Sigmoid colon (tissue), 7 donors: Measurements from ENCODE around the gene TXN2. TPM values are rescaled to one million over a fixed set of nuclear protein-coding genes. Genes with fewer than 3 reads are reported as not detected.
"Not testable (repeated sequence)": the region's sequence is repeated elsewhere in the genome, so short reads cannot be mapped to it uniquely, and the experiment has no call there.

Experiments
- DNase-seq: peaks from one replicate; pipeline ENCODE4 v3.0.0-alpha.2; 2019
- H3K27ac ChIP-seq, 4 donors: fragments of 200-600 bp; sonication (generic); one replicate each; pipeline ENCODE4 v1.5.1; 2016 to 2019; ENCODE audit warnings: mild to moderate bottlenecking in 1 of 4
- H3K27me3 ChIP-seq, 3 donors: fragments of 200-600 bp; sonication (generic); one replicate each; pipeline ENCODE4 v1.5.1; 2019; ENCODE audit warnings: mild to moderate bottlenecking in 1 of 3
- H3K36me3 ChIP-seq, 4 donors: fragments of 200-600 bp; sonication (generic); one replicate each; pipeline ENCODE4 v1.5.1; 2016 to 2019
- H3K4me1 ChIP-seq, 4 donors: fragments of 200-600 bp; sonication (generic); one replicate each; pipeline ENCODE4 v1.5.1; 2017 to 2019
- H3K4me3 ChIP-seq, 4 donors: fragments of 200-600 bp; sonication (generic); one replicate each; pipeline ENCODE4 v1.5.1; 2017 to 2019; ENCODE audit warnings: mild to moderate bottlenecking in 2 of 4, moderate library complexity in 1 of 4
- H3K9me3 ChIP-seq, 4 donors: fragments of 200-600 bp in 3 of 4; sonication (generic) in 3 of 4; one replicate each; pipeline versions ENCODE4 v1.5.1 to v1.6.1; 2013 to 2019
- CTCF ChIP-seq, 4 experiments: fragments of 450-650 bp in 3 of 4; fragments of 200-600 bp in 1 of 4; IDR thresholded peaks; one replicate each; pipeline ENCODE4 v1.5.1; 2016 to 2019; ENCODE audit warnings: antibody characterized with exemption in 4 of 4, mild to moderate bottlenecking in 3 of 4, moderate library complexity in 2 of 4
- EP300 ChIP-seq, 4 donors: sonication (generic); formaldehyde crosslinking; IDR thresholded peaks; one replicate each; pipeline ENCODE4 v1.6.1; 2017; ENCODE audit warnings: antibody characterized with exemption in 4 of 4
- POLR2A ChIP-seq, 2 donors: fragments of 450-650 bp; IDR thresholded peaks; one replicate each; pipeline ENCODE4 v1.6.1; 2016; ENCODE audit warnings: antibody characterized with exemption in 2 of 2, mild to moderate bottlenecking in 2 of 2, moderate library complexity in 2 of 2
- POLR2AphosphoS5 ChIP-seq, 4 donors: sonication (generic); formaldehyde crosslinking; IDR thresholded peaks; one replicate each; pipeline ENCODE4 v1.6.1; 2017; ENCODE audit warnings: antibody characterized with exemption in 4 of 4
- WGBS, 2 donors: extraction: QIAGEN DNeasy Blood & Tissue Kit; methylation state at CpG; one replicate each; pipeline ENCODE4 v1.1.7; 2013; 5-methylcytosine and 5-hydroxymethylcytosine counted together
- intact Hi-C: fragments of 100-400 bp; cut with DNase I; formaldehyde crosslinking; loops from one replicate; pipeline ENCODE4 v1.15.1; 2023
- polyA plus RNA-seq, 3 donors: library from polyadenylated mRNA; stranded (reverse); fragments of 200-250 nt; gene quantifications; one replicate each; pipeline ENCODE4 v1.2.3, GENCODE V29; 2013
- total RNA-seq, 4 donors: library from RNA; depleted of rRNA; stranded (reverse); fragments of >200 nt; gene quantifications; one replicate each; pipeline ENCODE4 v1.1.0, GENCODE V29; 2016
- donor health status: healthy with polysubstance abuse.
- donor health status: Bipolar disorder and iron deficiency.
- donor health status: healthy.

The TXN2 gene
- total and polyA plus RNA-seq, 7 donors: 43.2 to 181 (median 72.2) TPM

GRCh38 chr22:36455571-36456463 is 25.6 kb downstream of the TXN2 start:
- no peaks in the 10 kb centered on the region for H3K27me3 ChIP-seq
- no peaks in the 10 kb centered on the region for H3K9me3 ChIP-seq
- H3K27ac ChIP-seq: peak overlapping the region; percentile 92 to 98 (median 96)
- WGBS, 2 donors: 36 to 56% methylated on average over 21 of the region's 21 CpGs
- H3K4me1 ChIP-seq: peaks cover 0 to 67% (median 54%) of the 10 kb centered on the region in 4 donors
- intact Hi-C loops: loop anchor here (1.0 kb wide), 1 partner anchor 68 kb away; no protein-coding TSS in a partner anchor
- no peaks in the 10 kb centered on the region for H3K36me3 ChIP-seq
- no peak for DNase-seq
- H3K4me3 ChIP-seq: peak overlapping the region; percentile 51 to 61 (median 59)
- TF ChIP-seq EP300 (IDR thresholded peaks at IDR 0.05) (no peak), POLR2AphosphoS5 (IDR thresholded peaks at IDR 0.05) (no peak), CTCF (IDR thresholded peaks at IDR 0.05) (no peak), POLR2A (IDR thresholded peaks at IDR 0.05) (no peak)

GRCh38 chr22:36454916-36455570 is 26.4 kb downstream of the TXN2 start:
- TF ChIP-seq POLR2A (IDR thresholded peaks at IDR 0.05): peak; percentile 68 to 81
- peak; percentile 88 to 96 (median 95) for TF ChIP-seq POLR2AphosphoS5 (IDR thresholded peaks at IDR 0.05)
- peak; percentile 13 to 83 (median 44) for TF ChIP-seq EP300 (IDR thresholded peaks at IDR 0.05)
- peak in 1 of 4 experiments; percentile 24 for TF ChIP-seq CTCF (IDR thresholded peaks at IDR 0.05)
- intact Hi-C loops: loop anchor here (1.0 kb wide), 1 partner anchor 67 kb away; no protein-coding TSS in a partner anchor
- Histone ChIP-seq H3K36me3 (no peaks in the 10 kb centered on the region), H3K27me3 (no peaks in the 10 kb centered on the region), H3K4me3 (peak overlapping the region; percentile 51 to 61 (median 59)), H3K9me3 (no peaks in the 10 kb centered on the region), H3K27ac (peak overlapping the region; percentile 92 to 98 (median 96)), H3K4me1 (peaks cover 0 to 63% (median 54%) of the 10 kb centered on the region in 4 donors)
- 1% methylated on average over 61 of the region's 61 CpGs for WGBS, 2 donors
- peak; percentile 97 for DNase-seq

- TF ChIP-seq POLR2A (IDR thresholded peaks at IDR 0.05) (no peak), POLR2AphosphoS5 (IDR thresholded peaks at IDR 0.05) (no peak), EP300 (IDR thresholded peaks at IDR 0.05) (no peak), CTCF (IDR thresholded peaks at IDR 0.05) (no peak)
- no peaks in the 10 kb centered on the region for H3K36me3 ChIP-seq
- peak overlapping the region; percentile 92 to 98 (median 96) for H3K27ac ChIP-seq
- no peak for DNase-seq
- 84 to 89% methylated on average over 16 of the region's 16 CpGs for WGBS, 2 donors
- no peaks in the 10 kb centered on the region for H3K9me3 ChIP-seq
- H3K4me1 ChIP-seq: peaks cover 0 to 71% (median 64%) of the 10 kb centered on the region in 4 donors
- H3K4me3 ChIP-seq: peak overlapping the region in 3 of 4 donors; percentile 51 to 61 (median 60)
- no peaks in the 10 kb centered on the region for H3K27me3 ChIP-seq
- intact Hi-C loops: no loop called here
Measured at GRCh38 chr22:36453855-36454378, 27.5 kb downstream of the TXN2 start.

GRCh38 chr22:36452978-36453607 is 28.3 kb downstream of the TXN2 start:
- WGBS, 2 donors: 63 to 69% methylated on average over 5 of the region's 5 CpGs
- peaks cover 0 to 71% (median 65%) of the 10 kb centered on the region in 4 donors for H3K4me1 ChIP-seq

More at GRCh38 chr22:36452978-36453607, 28.3 kb downstream of the TXN2 start:
- DNase-seq, H3K9me3 ChIP-seq, H3K36me3 ChIP-seq, H3K4me3 ChIP-seq, intact Hi-C loops, H3K27me3 ChIP-seq: not testable (repeated sequence)
- H3K27ac ChIP-seq: peak overlapping the region; percentile 92 to 98 (median 96)
